ENCODE results near the gene RUSF1. TPM values are rescaled to one million over a fixed set of nuclear protein-coding genes. Genes with fewer than 3 reads are reported as not detected.

The RUSF1 gene
- total RNA-seq, 1 experiment from 2014 or later, result 62.6 TPM

GRCh38 chr16:31473264-31473984, 34.8 kb downstream of the RUSF1 start:
- DNase-seq (ENCODE audit: extremely low read depth, low read depth), result no peak

- DNase-seq (ENCODE audit: extremely low read depth, low read depth), result no peak
Measured at GRCh38 chr16:31472709-31473203, 35.4 kb downstream of the RUSF1 start.

GRCh38 chr16:31471875-31472708, 36.1 kb downstream of the RUSF1 start, which contains the start of gene TGFB1I1:
Gene TGFB1I1, plus strand, starts transcription at chr16:31472152. Its CDS starts 37 bp downstream, at chr16:31472189.
- no peak for DNase-seq (ENCODE audit: extremely low read depth, low read depth)

GRCh38 chr16:31471241-31471874, 36.8 kb downstream of the RUSF1 start:
- no peak for DNase-seq (ENCODE audit: extremely low read depth, low read depth)

- DNase-seq (ENCODE audit: extremely low read depth, low read depth), result no peak
Measured at GRCh38 chr16:31470615-31471014, 37.6 kb downstream of the RUSF1 start.

GRCh38 chr16:31467858-31468257, 40.3 kb downstream of the RUSF1 start:
- DNase-seq (ENCODE audit: extremely low read depth, low read depth), result no peak

- DNase-seq (ENCODE audit: extremely low read depth, low read depth), result no peak
Measured at GRCh38 chr16:31467151-31467773, 40.9 kb downstream of the RUSF1 start.

- DNase-seq (ENCODE audit: extremely low read depth, low read depth), result no peak
Measured at GRCh38 chr16:31466381-31466841, 41.8 kb downstream of the RUSF1 start.

GRCh38 chr16:31465788-31466370, 42.3 kb downstream of the RUSF1 start:
- DNase-seq (ENCODE audit: extremely low read depth, low read depth), result no peak

- no peak for DNase-seq (ENCODE audit: extremely low read depth, low read depth)
Measured at GRCh38 chr16:31464781-31465260, 43.4 kb downstream of the RUSF1 start.

GRCh38 chr16:31464348-31464769, 43.8 kb downstream of the RUSF1 start:
- no peak for DNase-seq (ENCODE audit: extremely low read depth, low read depth)

- DNase-seq (ENCODE audit: extremely low read depth, low read depth), result no peak
Measured at GRCh38 chr16:31461921-31462804, 46.0 kb downstream of the RUSF1 start.

- no peak for DNase-seq (ENCODE audit: extremely low read depth, low read depth)
Measured at GRCh38 chr16:31461201-31461920, 46.8 kb downstream of the RUSF1 start.

GRCh38 chr16:31460582-31461002, 47.6 kb downstream of the RUSF1 start:
- DNase-seq (ENCODE audit: extremely low read depth, low read depth), result no peak

GRCh38 chr16:31459687-31460581, 48.3 kb downstream of the RUSF1 start:
- peak; percentile 99 for DNase-seq (ENCODE audit: extremely low read depth, low read depth)

- peak; percentile 98 for DNase-seq (ENCODE audit: extremely low read depth, low read depth)
Measured at GRCh38 chr16:31458844-31459686, 49.1 kb downstream of the RUSF1 start, which contains the start of gene ARMC5. Gene ARMC5, plus strand, starts transcription at chr16:31459501. Its CDS starts 24 bp downstream, at chr16:31459525.

Measured in NCI-H460 (cell line).